NB4 (cell line): ENCODE results near the gene BTLA.

ENCODE experiments used
- CTCF ChIP-seq: IDR thresholded peaks from one replicate; pipeline ENCODE4 v1.5.1; 2012; ENCODE audit warnings: low read depth, low read length
- POLR2A ChIP-seq: IDR thresholded peaks from 2 replicates; pipeline ENCODE4 v1.6.1; 2011; ENCODE audit warnings: mild to moderate bottlenecking; ENCODE audit not compliant: insufficient read length; ENCODE audit errors: extremely low read depth

GRCh38 chr3:112498914-112499711 is at the start of gene BTLA:
- no peak for TF ChIP-seq CTCF
- no peak for TF ChIP-seq POLR2A
